NCI-H69 (cell line): ENCODE measurements around the gene MRPL51.
"Not testable (repeated sequence)": the region's sequence is repeated elsewhere in the genome, so short reads cannot be mapped to it uniquely, and the experiment has no call there.

Experiments
- DNase-seq: peaks from one replicate; lab custom pipeline; 2025; lab: John Stamatoyannopoulos, UW

The MRPL51 gene

GRCh38 chr12:6488240-6488639 lies 4.8 kb downstream of the MRPL51 start:
- no peak for DNase-seq

GRCh38 chr12:6478416-6478815 lies 14.6 kb downstream of the MRPL51 start:
- DNase-seq = no peak

GRCh38 chr12:6477601-6478377 lies 15.3 kb downstream of the MRPL51 start:
- not testable (repeated sequence) for DNase-seq

GRCh38 chr12:6476489-6476888 lies 16.6 kb downstream of the MRPL51 start:
- DNase-seq = no peak

GRCh38 chr12:6475233-6475975 lies 17.7 kb downstream of the MRPL51 start:
- not testable (repeated sequence) for DNase-seq

- no peak for DNase-seq
These were observed 20.6 kb downstream of the MRPL51 start for GRCh38 chr12:6472491-6472890.

- no peak for DNase-seq
These were observed 21.1 kb downstream of the MRPL51 start for GRCh38 chr12:6471989-6472360.

- DNase-seq = peak; percentile 99
These were observed 22.5 kb downstream of the MRPL51 start, which contains the start of gene VAMP1 for GRCh38 chr12:6470375-6471163. VAMP1 (minus strand) TSS chr12:6470677; CDS start chr12:6470531, 146 bp downstream.

GRCh38 chr12:6469609-6470374 lies 23.3 kb downstream of the MRPL51 start:
- no peak for DNase-seq

GRCh38 chr12:6469092-6469491 lies 24.0 kb downstream of the MRPL51 start:
- DNase-seq = no peak

- no peak for DNase-seq
These were observed 24.8 kb downstream of the MRPL51 start for GRCh38 chr12:6468283-6468575.

GRCh38 chr12:6467571-6468282 lies 25.3 kb downstream of the MRPL51 start:
- DNase-seq = not testable (repeated sequence)

- not testable (repeated sequence) for DNase-seq
These were observed 26.3 kb downstream of the MRPL51 start for GRCh38 chr12:6466751-6467150.

GRCh38 chr12:6466184-6466573 lies 26.9 kb downstream of the MRPL51 start:
- DNase-seq = no peak

- peak; percentile 80 for DNase-seq
These were observed 27.4 kb downstream of the MRPL51 start for GRCh38 chr12:6465467-6466183.

- DNase-seq = no peak
These were observed 28.5 kb downstream of the MRPL51 start for GRCh38 chr12:6464531-6464930.

- no peak for DNase-seq
These were observed 29.2 kb downstream of the MRPL51 start for GRCh38 chr12:6463858-6464257.

GRCh38 chr12:6463216-6463615 lies 29.8 kb downstream of the MRPL51 start:
- DNase-seq = no peak

- DNase-seq = no peak
These were observed 30.6 kb downstream of the MRPL51 start for GRCh38 chr12:6462234-6462995.
